Astrocyte of the spinal cord (primary cell): ENCODE results near the gene SMAD6.

ENCODE experiments used
- DNase-seq: peaks from one replicate; pipeline ENCODE4 v3.0.0; 2011; ENCODE audit warnings: low read depth, low spot score
- H3K4me3 ChIP-seq: 2 replicates; pipeline ENCODE4 v1.5.1; 2011; ENCODE audit warnings: low read depth, mild to moderate bottlenecking, low read length, moderate library complexity
- CTCF ChIP-seq: IDR thresholded peaks from 2 replicates; pipeline ENCODE4 v1.5.1; 2012; ENCODE audit warnings: low read depth, mild to moderate bottlenecking, low read length, inconsistent platforms
- in situ Hi-C: cut with HindIII; loops from 2 replicates; pipeline ENCODE4 v1.10.0; 2017; ENCODE audit warnings: low sequenced_read_pairs

The SMAD6 gene

GRCh38 chr15:66795851-66796250 is 93.8 kb downstream of the SMAD6 start:
- no peak for DNase-seq
- in situ Hi-C loops = no loop called here
- TF ChIP-seq CTCF = no peak
- H3K4me3 ChIP-seq = no peak overlapping the region

GRCh38 chr15:66796343-66796742 is 94.3 kb downstream of the SMAD6 start:
- H3K4me3 ChIP-seq = no peak overlapping the region
- in situ Hi-C loops = no loop called here
- no peak for DNase-seq
- no peak for TF ChIP-seq CTCF

GRCh38 chr15:66797921-66798320 is 95.9 kb downstream of the SMAD6 start:
- no peak for DNase-seq
- H3K4me3 ChIP-seq = no peak overlapping the region
- in situ Hi-C loops = no loop called here
- no peak for TF ChIP-seq CTCF

GRCh38 chr15:66798426-66799061 is 96.5 kb downstream of the SMAD6 start:
- DNase-seq = peak; percentile 67
- in situ Hi-C loops = no loop called here
- TF ChIP-seq CTCF = no peak
- no peak overlapping the region for H3K4me3 ChIP-seq

- in situ Hi-C loops = no loop called here
- no peak for TF ChIP-seq CTCF
- no peak for DNase-seq
- no peak overlapping the region for H3K4me3 ChIP-seq
These were observed 97.2 kb downstream of the SMAD6 start for GRCh38 chr15:66799242-66799641.

GRCh38 chr15:66800584-66801235 is 98.7 kb downstream of the SMAD6 start:
- no peak for DNase-seq
- H3K4me3 ChIP-seq = no peak overlapping the region
- in situ Hi-C loops = no loop called here
- TF ChIP-seq CTCF = no peak
